SK-N-SH treated with all-trans-retinoic acid at 6 μM for 48 hours (cell line): Measurements from ENCODE around the gene SAMD4A.

ENCODE experiments used
- ATAC-seq: fragments of 200-7000 bp; cut with Tn5 transposase; 3 replicates; pipeline ENCODE4 v1.9.1; 2020; ENCODE audit warnings: mild to moderate bottlenecking, moderate library complexity
- ARNTL ChIP-seq: fragments of 450-650 bp; formaldehyde crosslinking; IDR thresholded peaks from 2 replicates; pipeline ENCODE4 v1.5.0; 2020; ENCODE audit warnings: low read depth, mild to moderate bottlenecking, moderate library complexity, borderline replicate concordance
- CSDC2 ChIP-seq: fragments of 250-450 bp; sonication (Bioruptor Pico); IDR thresholded peaks from 2 replicates; pipeline ENCODE4 v1.5.0; 2020; ENCODE audit warnings: mild to moderate bottlenecking, moderate library complexity
- CSRNP3 ChIP-seq: fragments of 250-450 bp; sonication (Bioruptor Pico); IDR thresholded peaks from 2 replicates; pipeline ENCODE4 v1.5.1; 2021; ENCODE audit warnings: mild to moderate bottlenecking, moderate library complexity
- ESRRG ChIP-seq: fragments of 250-450 bp; sonication (Bioruptor Pico); IDR thresholded peaks from 2 replicates; pipeline ENCODE4 v1.6.1; 2021; ENCODE audit warnings: mild to moderate bottlenecking
- GLIS3 ChIP-seq: fragments of 250-450 bp; sonication (Bioruptor Pico); IDR thresholded peaks from 2 replicates; pipeline ENCODE4 v1.5.0; 2020; ENCODE audit warnings: mild to moderate bottlenecking, moderate library complexity
- ISL1 ChIP-seq: fragments of 250-450 bp; sonication (Bioruptor Pico); IDR thresholded peaks from 2 replicates; pipeline ENCODE4 v2.1.2; 2022; ENCODE audit warnings: mild to moderate bottlenecking, moderate library complexity
- OSR1 ChIP-seq: fragments of 250-450 bp; sonication (Bioruptor Pico); IDR thresholded peaks from 2 replicates; pipeline ENCODE4 v1.8.0; 2022; ENCODE audit warnings: moderate library complexity, mild to moderate bottlenecking, inconsistent platforms
- RARB ChIP-seq: fragments of 250-450 bp; sonication (Bioruptor Pico); IDR thresholded peaks from 2 replicates; pipeline ENCODE4 v1.8.0; 2021; ENCODE audit warnings: mild to moderate bottlenecking, moderate library complexity
- SNAI2 ChIP-seq: fragments of 250-450 bp; sonication (Bioruptor Pico); IDR thresholded peaks from 2 replicates; pipeline ENCODE4 v1.5.0; 2020; ENCODE audit warnings: mild to moderate bottlenecking, moderate library complexity
- TCF4 ChIP-seq: fragments of 250-450 bp; sonication (Bioruptor Pico); IDR thresholded peaks from 2 replicates; pipeline ENCODE4 v1.8.0; 2021; ENCODE audit warnings: mild to moderate bottlenecking, moderate library complexity, borderline replicate concordance
- TOX ChIP-seq: fragments of 250-450 bp; sonication (Bioruptor Pico); IDR thresholded peaks from 2 replicates; pipeline ENCODE4 v1.8.0; 2021; ENCODE audit warnings: mild to moderate bottlenecking, moderate library complexity, borderline replicate concordance
- ZC3H10 ChIP-seq: fragments of 250-450 bp; sonication (Bioruptor Pico); IDR thresholded peaks from 2 replicates; pipeline ENCODE4 v1.5.1; 2021; ENCODE audit warnings: mild to moderate bottlenecking, moderate library complexity
- ZFP3 ChIP-seq: fragments of 250-450 bp; sonication (Bioruptor Pico); IDR thresholded peaks from 2 replicates; pipeline ENCODE4 v1.5.0; 2020; ENCODE audit warnings: mild to moderate bottlenecking, moderate library complexity
- ZFP30 ChIP-seq: fragments of 450-650 bp; formaldehyde crosslinking; IDR thresholded peaks from 2 replicates; pipeline ENCODE4 v1.5.0; 2022; ENCODE audit warnings: mild to moderate bottlenecking, moderate library complexity
- ZNF565 ChIP-seq: fragments of 450-650 bp; formaldehyde crosslinking; conservative IDR thresholded peaks from 2 replicates; pipeline ENCODE4 v1.5.0; 2020; ENCODE audit warnings: low read depth, mild to moderate bottlenecking, moderate library complexity
- ZNF70 ChIP-seq: fragments of 450-650 bp; formaldehyde crosslinking; IDR thresholded peaks from 2 replicates; pipeline ENCODE4 v1.5.0; 2020; ENCODE audit warnings: mild to moderate bottlenecking, moderate library complexity
- ZNF8 ChIP-seq: fragments of 450-650 bp; formaldehyde crosslinking; IDR thresholded peaks from 2 replicates; pipeline ENCODE4 v1.5.0; 2020; ENCODE audit warnings: mild to moderate bottlenecking, moderate library complexity
- TF ChIP-seq, protein P1 (sequence below): fragments of 250-450 bp; sonication (Bioruptor Pico); IDR thresholded peaks from 2 replicates; pipeline ENCODE4 v1.5.1; 2020; ENCODE audit warnings: low read depth, mild to moderate bottlenecking, moderate library complexity
- TF ChIP-seq, protein P2 (sequence below): fragments of 250-450 bp; sonication (Bioruptor Pico); IDR thresholded peaks from 2 replicates; pipeline ENCODE4 v1.8.0; 2021; ENCODE audit warnings: low read depth, mild to moderate bottlenecking, moderate library complexity, borderline replicate concordance
- TF ChIP-seq, protein P3 (sequence below): fragments of 250-450 bp; sonication (Bioruptor Pico); IDR thresholded peaks from 2 replicates; pipeline ENCODE4 v1.5.0; 2020; ENCODE audit warnings: mild to moderate bottlenecking, moderate library complexity
- TF ChIP-seq, protein P4 (sequence below): fragments of 250-450 bp; sonication (Bioruptor Pico); IDR thresholded peaks from 2 replicates; pipeline ENCODE4 v1.8.0; 2020; ENCODE audit warnings: mild to moderate bottlenecking, moderate library complexity, borderline replicate concordance

Gene SAMD4A

DNA sequence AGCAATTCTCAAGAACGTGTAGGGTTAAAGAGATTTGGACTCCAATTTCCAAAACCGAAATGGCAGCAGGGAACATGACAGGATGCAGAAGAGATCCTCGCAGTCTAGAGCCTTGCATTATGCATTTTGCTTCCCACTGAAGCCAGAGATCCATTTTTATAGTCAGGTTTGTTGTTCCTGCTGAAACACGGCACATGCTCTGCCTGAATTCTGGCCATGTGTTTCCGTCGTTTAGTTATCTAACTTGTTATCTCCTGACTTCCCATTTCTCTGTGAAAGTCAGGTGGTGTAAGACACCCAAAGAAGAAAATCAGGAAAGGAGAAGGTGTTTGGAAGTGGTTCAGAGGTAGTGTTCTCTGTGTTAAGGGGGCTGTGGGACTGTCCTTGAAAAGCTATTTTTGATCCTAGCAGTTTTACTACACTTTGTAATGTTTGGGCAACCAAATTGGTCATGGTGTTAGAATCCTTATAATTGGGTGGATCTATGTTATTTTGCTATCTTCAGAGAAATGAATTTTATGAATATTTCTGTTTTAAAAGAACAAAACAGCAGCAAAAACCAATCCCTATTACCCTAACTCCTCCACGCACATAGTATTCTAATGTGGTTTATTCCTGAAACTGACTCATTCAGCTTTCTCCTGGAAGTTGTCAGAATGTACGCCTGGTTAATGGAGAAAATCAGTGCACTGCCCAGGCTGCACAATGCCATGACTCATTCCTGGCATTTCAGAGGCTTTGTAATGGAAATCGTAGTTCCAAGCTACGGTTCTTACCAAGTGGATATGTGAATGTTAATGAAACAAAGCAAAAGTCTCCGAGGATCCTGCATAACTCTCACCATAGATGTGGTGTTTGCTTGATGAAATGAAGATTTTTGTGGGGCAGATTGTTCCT, 110.1 kb downstream of the SAMD4A start:
- TF ChIP-seq TOX (peak; percentile 73; the same call in 1 of the 2 replicates), RARB (no peak), TCF4 (CRISPR knock-in tag) (no peak), ISL1 (CRISPR knock-in tag) (peak; percentile 79)
- TF ChIP-seq, protein P1, sequence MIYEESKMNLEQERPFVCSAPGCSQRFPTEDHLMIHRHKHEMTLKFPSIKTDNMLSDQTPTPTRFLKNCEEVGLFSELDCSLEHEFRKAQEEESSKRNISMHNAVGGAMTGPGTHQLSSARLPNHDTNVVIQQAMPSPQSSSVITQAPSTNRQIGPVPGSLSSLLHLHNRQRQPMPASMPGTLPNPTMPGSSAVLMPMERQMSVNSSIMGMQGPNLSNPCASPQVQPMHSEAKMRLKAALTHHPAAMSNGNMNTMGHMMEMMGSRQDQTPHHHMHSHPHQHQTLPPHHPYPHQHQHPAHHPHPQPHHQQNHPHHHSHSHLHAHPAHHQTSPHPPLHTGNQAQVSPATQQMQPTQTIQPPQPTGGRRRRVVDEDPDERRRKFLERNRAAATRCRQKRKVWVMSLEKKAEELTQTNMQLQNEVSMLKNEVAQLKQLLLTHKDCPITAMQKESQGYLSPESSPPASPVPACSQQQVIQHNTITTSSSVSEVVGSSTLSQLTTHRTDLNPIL = peak; percentile 61; the same call in 1 of the 2 replicates
- ATAC-seq = peak; percentile 92

GRCh38 chr14:54680651-54681050, 113.7 kb downstream of the SAMD4A start:
- TF ChIP-seq ISL1 (CRISPR knock-in tag) = no peak
- no peak for TF ChIP-seq ZNF70 (CRISPR knock-in tag)
- TF ChIP-seq, protein P2, sequence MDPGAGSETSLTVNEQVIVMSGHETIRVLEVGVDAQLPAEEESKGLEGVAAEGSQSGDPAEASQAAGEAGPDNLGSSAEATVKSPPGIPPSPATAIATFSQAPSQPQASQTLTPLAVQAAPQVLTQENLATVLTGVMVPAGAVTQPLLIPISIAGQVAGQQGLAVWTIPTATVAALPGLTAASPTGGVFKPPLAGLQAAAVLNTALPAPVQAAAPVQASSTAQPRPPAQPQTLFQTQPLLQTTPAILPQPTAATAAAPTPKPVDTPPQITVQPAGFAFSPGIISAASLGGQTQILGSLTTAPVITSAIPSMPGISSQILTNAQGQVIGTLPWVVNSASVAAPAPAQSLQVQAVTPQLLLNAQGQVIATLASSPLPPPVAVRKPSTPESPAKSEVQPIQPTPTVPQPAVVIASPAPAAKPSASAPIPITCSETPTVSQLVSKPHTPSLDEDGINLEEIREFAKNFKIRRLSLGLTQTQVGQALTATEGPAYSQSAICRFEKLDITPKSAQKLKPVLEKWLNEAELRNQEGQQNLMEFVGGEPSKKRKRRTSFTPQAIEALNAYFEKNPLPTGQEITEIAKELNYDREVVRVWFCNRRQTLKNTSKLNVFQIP = no peak
- TF ChIP-seq, protein P1 = no peak
- TF ChIP-seq TOX = no peak
- TF ChIP-seq ZC3H10 (CRISPR knock-in tag) = no peak
- TF ChIP-seq SNAI2 (CRISPR knock-in tag) = no peak
- TF ChIP-seq CSRNP3 (CRISPR knock-in tag) = no peak
- TF ChIP-seq, all 23 proteins: peak for 0

GRCh38 chr14:54681811-54682261, 114.9 kb downstream of the SAMD4A start:
- no peak for ATAC-seq
- no peak for TF ChIP-seq SNAI2 (CRISPR knock-in tag)
- no peak for TF ChIP-seq ARNTL
- TF ChIP-seq ESRRG = no peak
- no peak for TF ChIP-seq ZC3H10 (CRISPR knock-in tag)
- no peak for TF ChIP-seq ZNF8 (CRISPR knock-in tag)
- peak; percentile 79; the same call in 1 of the 2 replicates for TF ChIP-seq GLIS3 (CRISPR knock-in tag)
- TF ChIP-seq, protein P2 = no peak
- TF ChIP-seq, protein P3, sequence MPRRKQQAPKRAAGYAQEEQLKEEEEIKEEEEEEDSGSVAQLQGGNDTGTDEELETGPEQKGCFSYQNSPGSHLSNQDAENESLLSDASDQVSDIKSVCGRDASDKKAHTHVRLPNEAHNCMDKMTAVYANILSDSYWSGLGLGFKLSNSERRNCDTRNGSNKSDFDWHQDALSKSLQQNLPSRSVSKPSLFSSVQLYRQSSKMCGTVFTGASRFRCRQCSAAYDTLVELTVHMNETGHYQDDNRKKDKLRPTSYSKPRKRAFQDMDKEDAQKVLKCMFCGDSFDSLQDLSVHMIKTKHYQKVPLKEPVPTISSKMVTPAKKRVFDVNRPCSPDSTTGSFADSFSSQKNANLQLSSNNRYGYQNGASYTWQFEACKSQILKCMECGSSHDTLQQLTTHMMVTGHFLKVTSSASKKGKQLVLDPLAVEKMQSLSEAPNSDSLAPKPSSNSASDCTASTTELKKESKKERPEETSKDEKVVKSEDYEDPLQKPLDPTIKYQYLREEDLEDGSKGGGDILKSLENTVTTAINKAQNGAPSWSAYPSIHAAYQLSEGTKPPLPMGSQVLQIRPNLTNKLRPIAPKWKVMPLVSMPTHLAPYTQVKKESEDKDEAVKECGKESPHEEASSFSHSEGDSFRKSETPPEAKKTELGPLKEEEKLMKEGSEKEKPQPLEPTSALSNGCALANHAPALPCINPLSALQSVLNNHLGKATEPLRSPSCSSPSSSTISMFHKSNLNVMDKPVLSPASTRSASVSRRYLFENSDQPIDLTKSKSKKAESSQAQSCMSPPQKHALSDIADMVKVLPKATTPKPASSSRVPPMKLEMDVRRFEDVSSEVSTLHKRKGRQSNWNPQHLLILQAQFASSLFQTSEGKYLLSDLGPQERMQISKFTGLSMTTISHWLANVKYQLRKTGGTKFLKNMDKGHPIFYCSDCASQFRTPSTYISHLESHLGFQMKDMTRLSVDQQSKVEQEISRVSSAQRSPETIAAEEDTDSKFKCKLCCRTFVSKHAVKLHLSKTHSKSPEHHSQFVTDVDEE (CRISPR knock-in tag) = peak; percentile 81
- TF ChIP-seq ISL1 (CRISPR knock-in tag) = peak; percentile 95
- TF ChIP-seq TCF4 (CRISPR knock-in tag) = peak; percentile 43; the same call in 1 of the 2 replicates
- no peak for TF ChIP-seq ZFP30
- TF ChIP-seq RARB = no peak
- TF ChIP-seq TOX = peak; percentile 20; the same call in 1 of the 2 replicates
- TF ChIP-seq, protein P4, sequence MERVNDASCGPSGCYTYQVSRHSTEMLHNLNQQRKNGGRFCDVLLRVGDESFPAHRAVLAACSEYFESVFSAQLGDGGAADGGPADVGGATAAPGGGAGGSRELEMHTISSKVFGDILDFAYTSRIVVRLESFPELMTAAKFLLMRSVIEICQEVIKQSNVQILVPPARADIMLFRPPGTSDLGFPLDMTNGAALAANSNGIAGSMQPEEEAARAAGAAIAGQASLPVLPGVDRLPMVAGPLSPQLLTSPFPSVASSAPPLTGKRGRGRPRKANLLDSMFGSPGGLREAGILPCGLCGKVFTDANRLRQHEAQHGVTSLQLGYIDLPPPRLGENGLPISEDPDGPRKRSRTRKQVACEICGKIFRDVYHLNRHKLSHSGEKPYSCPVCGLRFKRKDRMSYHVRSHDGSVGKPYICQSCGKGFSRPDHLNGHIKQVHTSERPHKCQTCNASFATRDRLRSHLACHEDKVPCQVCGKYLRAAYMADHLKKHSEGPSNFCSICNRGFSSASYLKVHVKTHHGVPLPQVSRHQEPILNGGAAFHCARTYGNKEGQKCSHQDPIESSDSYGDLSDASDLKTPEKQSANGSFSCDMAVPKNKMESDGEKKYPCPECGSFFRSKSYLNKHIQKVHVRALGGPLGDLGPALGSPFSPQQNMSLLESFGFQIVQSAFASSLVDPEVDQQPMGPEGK = peak; percentile 65; the same call in 1 of the 2 replicates
- TF ChIP-seq ZNF565 = no peak
- no peak for TF ChIP-seq OSR1 (CRISPR knock-in tag)
- no peak for TF ChIP-seq ZNF70 (CRISPR knock-in tag)
- no peak for TF ChIP-seq CSRNP3 (CRISPR knock-in tag)
- no peak for TF ChIP-seq CSDC2 (CRISPR knock-in tag)
- TF ChIP-seq ZFP3 (CRISPR knock-in tag) = peak; percentile 81; the same call in 1 of the 2 replicates

More at GRCh38 chr14:54680651-54681050, 113.7 kb downstream of the SAMD4A start:
- ATAC-seq = no peak
